ENCODE results near the gene GNG7. TPM values are rescaled to one million over a fixed set of nuclear protein-coding genes. Genes with fewer than 3 reads are reported as not detected.
"Not testable (repeated sequence)": the region's sequence is repeated elsewhere in the genome, so short reads cannot be mapped to it uniquely, and the experiment has no call there.

The GNG7 gene
- total RNA-seq, 1 donor = 0.72 TPM

- peak; percentile 71 for DNase-seq (ENCODE audit: insufficient read length, low spot score, missing footprints)
- no peak for TF ChIP-seq CTCF (IDR thresholded peaks at IDR 0.05; ENCODE audit: extremely low read depth, low read depth, low read length)
- Histone ChIP-seq H4K20me1 (ENCODE audit: insufficient read depth, low read length) (no peaks in the 10 kb centered on the region), H3K27ac (ENCODE audit: low read depth, low read length) (no peak overlapping the region), H3K4me3 (ENCODE audit: insufficient read depth, low read length) (no peak overlapping the region), H3K4me1 (ENCODE audit: insufficient read depth, low read length) (no peaks in the 10 kb centered on the region), H2AFZ (ENCODE audit: low read length) (no peak overlapping the region), H3K79me2 (ENCODE audit: insufficient read depth, low read length) (no peaks in the 10 kb centered on the region), H3K9me3 (ENCODE audit: low read depth, low read length) (no peaks in the 10 kb centered on the region), H3K36me3 (ENCODE audit: insufficient read depth, low read length) (no peaks in the 10 kb centered on the region), H3K27me3 (ENCODE audit: insufficient read depth, low read length) (peaks cover 2% of the 10 kb centered on the region), H3K4me2 (ENCODE audit: insufficient read depth, low read length) (no peak overlapping the region)
These were observed 48.5 kb downstream of the GNG7 start for GRCh38 chr19:2653710-2654707.

GRCh38 chr19:2653218-2653617 lies 49.3 kb downstream of the GNG7 start:
- no peaks in the 10 kb centered on the region for H3K9me3 ChIP-seq (ENCODE audit: low read depth, low read length)
- H3K4me1 ChIP-seq (ENCODE audit: insufficient read depth, low read length) = no peaks in the 10 kb centered on the region
- no peaks in the 10 kb centered on the region for H4K20me1 ChIP-seq (ENCODE audit: insufficient read depth, low read length)
- no peak overlapping the region for H3K27ac ChIP-seq (ENCODE audit: low read depth, low read length)
- no peak for TF ChIP-seq CTCF (IDR thresholded peaks at IDR 0.05; ENCODE audit: extremely low read depth, low read depth, low read length)
- no peaks in the 10 kb centered on the region for H3K36me3 ChIP-seq (ENCODE audit: insufficient read depth, low read length)
- peaks cover 2% of the 10 kb centered on the region for H3K27me3 ChIP-seq (ENCODE audit: insufficient read depth, low read length)
- no peak overlapping the region for H3K4me3 ChIP-seq (ENCODE audit: insufficient read depth, low read length)
- DNase-seq (ENCODE audit: insufficient read length, low spot score, missing footprints) = peak; percentile 25
- no peak overlapping the region for H3K4me2 ChIP-seq (ENCODE audit: insufficient read depth, low read length)
- H2AFZ ChIP-seq (ENCODE audit: low read length) = no peak overlapping the region
- H3K79me2 ChIP-seq (ENCODE audit: insufficient read depth, low read length) = no peaks in the 10 kb centered on the region

- no peak for TF ChIP-seq CTCF (IDR thresholded peaks at IDR 0.05; ENCODE audit: extremely low read depth, low read depth, low read length)
- no peak overlapping the region for H3K4me2 ChIP-seq (ENCODE audit: insufficient read depth, low read length)
- H3K4me3 ChIP-seq (ENCODE audit: insufficient read depth, low read length) = no peak overlapping the region
- no peaks in the 10 kb centered on the region for H3K36me3 ChIP-seq (ENCODE audit: insufficient read depth, low read length)
- H3K27ac ChIP-seq (ENCODE audit: low read depth, low read length) = no peak overlapping the region
- no peaks in the 10 kb centered on the region for H3K9me3 ChIP-seq (ENCODE audit: low read depth, low read length)
- H3K79me2 ChIP-seq (ENCODE audit: insufficient read depth, low read length) = no peaks in the 10 kb centered on the region
- no peaks in the 10 kb centered on the region for H4K20me1 ChIP-seq (ENCODE audit: insufficient read depth, low read length)
- H3K4me1 ChIP-seq (ENCODE audit: insufficient read depth, low read length) = no peaks in the 10 kb centered on the region
- H2AFZ ChIP-seq (ENCODE audit: low read length) = no peak overlapping the region
- no peak for DNase-seq (ENCODE audit: insufficient read length, low spot score, missing footprints)
- H3K27me3 ChIP-seq (ENCODE audit: insufficient read depth, low read length) = peaks cover 2% of the 10 kb centered on the region
These were observed 49.9 kb downstream of the GNG7 start for GRCh38 chr19:2652504-2653099.

GRCh38 chr19:2651002-2651733 lies 51.3 kb downstream of the GNG7 start:
- H4K20me1 ChIP-seq (ENCODE audit: insufficient read depth, low read length); H3K79me2 ChIP-seq (ENCODE audit: insufficient read depth, low read length); H3K9me3 ChIP-seq (ENCODE audit: low read depth, low read length); H2AFZ ChIP-seq (ENCODE audit: low read length); H3K36me3 ChIP-seq (ENCODE audit: insufficient read depth, low read length); H3K4me1 ChIP-seq (ENCODE audit: insufficient read depth, low read length); H3K4me2 ChIP-seq (ENCODE audit: insufficient read depth, low read length); H3K27ac ChIP-seq (ENCODE audit: low read depth, low read length); H3K27me3 ChIP-seq (ENCODE audit: insufficient read depth, low read length); H3K4me3 ChIP-seq (ENCODE audit: insufficient read depth, low read length): not testable (repeated sequence)
- DNase-seq (ENCODE audit: insufficient read length, low spot score, missing footprints) = peak; percentile 38

Data from osteoblast (primary cell).